ENCODE measurements around the gene RNH1.
A peak's percentile ranks its signal among the peaks of the same experiment; 100 is the strongest.

The RNH1 gene

GRCh38 chr11:506995-507726 is at the start of gene RNH1:
TSS of gene RNH1 (minus strand) at chr11:507242. CDS start at chr11:502162, 5,080 bp downstream.
- peak; percentile 99 to 100 (median 100) for DNase-seq (ENCODE audit: low read depth in 3 of 3, low spot score in 1 of 3)

- DNase-seq (ENCODE audit: low read depth in 3 of 3, low spot score in 1 of 3), result no peak
Measured at GRCh38 chr11:555780-556661, 49.0 kb upstream of the RNH1 start.

GRCh38 chr11:555227-555779 is 48.3 kb upstream of the RNH1 start:
- DNase-seq (ENCODE audit: low read depth in 3 of 3, low spot score in 1 of 3), result no peak

GRCh38 chr11:554428-555226 is 47.6 kb upstream of the RNH1 start:
- DNase-seq (ENCODE audit: low read depth in 3 of 3, low spot score in 1 of 3), result peak; percentile 36 to 67 (median 65)

- DNase-seq (ENCODE audit: low read depth in 3 of 3, low spot score in 1 of 3), result no peak
Measured at GRCh38 chr11:553988-554340, 46.9 kb upstream of the RNH1 start.

GRCh38 chr11:553083-553987 is 46.3 kb upstream of the RNH1 start:
- DNase-seq (ENCODE audit: low read depth in 3 of 3, low spot score in 1 of 3), result no peak

GRCh38 chr11:551596-551995 is 44.6 kb upstream of the RNH1 start:
- DNase-seq (ENCODE audit: low read depth in 3 of 3, low spot score in 1 of 3), result no peak

- DNase-seq (ENCODE audit: low read depth in 3 of 3, low spot score in 1 of 3), result no peak
Measured at GRCh38 chr11:551131-551530, 44.1 kb upstream of the RNH1 start.

GRCh38 chr11:550746-551085 is 43.7 kb upstream of the RNH1 start:
- no peak for DNase-seq (ENCODE audit: low read depth in 3 of 3, low spot score in 1 of 3)

- DNase-seq (ENCODE audit: low read depth in 3 of 3, low spot score in 1 of 3), result no peak
Measured at GRCh38 chr11:550021-550745, 43.1 kb upstream of the RNH1 start.

GRCh38 chr11:548700-549603 is 41.9 kb upstream of the RNH1 start:
- DNase-seq (ENCODE audit: low read depth in 3 of 3, low spot score in 1 of 3), result no peak

GRCh38 chr11:545171-545570 is 38.1 kb upstream of the RNH1 start:
- DNase-seq (ENCODE audit: low read depth in 3 of 3, low spot score in 1 of 3), result no peak

- DNase-seq (ENCODE audit: low read depth in 3 of 3, low spot score in 1 of 3), result no peak
Measured at GRCh38 chr11:544817-545166, 37.8 kb upstream of the RNH1 start.

- DNase-seq (ENCODE audit: low read depth in 3 of 3, low spot score in 1 of 3), result no peak
Measured at GRCh38 chr11:541433-541885, 34.4 kb upstream of the RNH1 start.

- no peak for DNase-seq (ENCODE audit: low read depth in 3 of 3, low spot score in 1 of 3)
Measured at GRCh38 chr11:540583-541432, 33.8 kb upstream of the RNH1 start.

- DNase-seq (ENCODE audit: low read depth in 3 of 3, low spot score in 1 of 3), result no peak
Measured at GRCh38 chr11:539971-540481, 33.0 kb upstream of the RNH1 start.

GRCh38 chr11:538431-539051 is 31.5 kb upstream of the RNH1 start:
- DNase-seq (ENCODE audit: low read depth in 3 of 3, low spot score in 1 of 3), result no peak

Data from stimulated activated CD4-positive, alpha-beta T cell treated with anti-CD3 and anti-CD28 coated beads, TNF-alpha, amount 100 ng/mL, for 1 hour (primary cell).